Tongue (tissue), 2 donors: Measurements from ENCODE around the gene NATD1. TPM values are rescaled to one million over a fixed set of nuclear protein-coding genes. Genes with fewer than 3 reads are reported as not detected.
A peak's percentile ranks its signal among the peaks of the same experiment; 100 is the strongest.

Source experiments
- DNase-seq: peaks from one replicate; pipeline ENCODE4 v3.0.0-alpha.2; 2015
- total RNA-seq: library from RNA; depleted of rRNA; stranded (reverse); fragments of >200 nt; gene quantifications from one replicate; pipeline ENCODE4 v1.2.3, GENCODE V29; 2014

NATD1 gene
- total RNA-seq, 1 donor from 2014 or later: 7.9 TPM

GRCh38 chr17:21289902-21290571 lies 36.8 kb upstream of the NATD1 start:
- DNase-seq: peak; percentile 49

DNA sequence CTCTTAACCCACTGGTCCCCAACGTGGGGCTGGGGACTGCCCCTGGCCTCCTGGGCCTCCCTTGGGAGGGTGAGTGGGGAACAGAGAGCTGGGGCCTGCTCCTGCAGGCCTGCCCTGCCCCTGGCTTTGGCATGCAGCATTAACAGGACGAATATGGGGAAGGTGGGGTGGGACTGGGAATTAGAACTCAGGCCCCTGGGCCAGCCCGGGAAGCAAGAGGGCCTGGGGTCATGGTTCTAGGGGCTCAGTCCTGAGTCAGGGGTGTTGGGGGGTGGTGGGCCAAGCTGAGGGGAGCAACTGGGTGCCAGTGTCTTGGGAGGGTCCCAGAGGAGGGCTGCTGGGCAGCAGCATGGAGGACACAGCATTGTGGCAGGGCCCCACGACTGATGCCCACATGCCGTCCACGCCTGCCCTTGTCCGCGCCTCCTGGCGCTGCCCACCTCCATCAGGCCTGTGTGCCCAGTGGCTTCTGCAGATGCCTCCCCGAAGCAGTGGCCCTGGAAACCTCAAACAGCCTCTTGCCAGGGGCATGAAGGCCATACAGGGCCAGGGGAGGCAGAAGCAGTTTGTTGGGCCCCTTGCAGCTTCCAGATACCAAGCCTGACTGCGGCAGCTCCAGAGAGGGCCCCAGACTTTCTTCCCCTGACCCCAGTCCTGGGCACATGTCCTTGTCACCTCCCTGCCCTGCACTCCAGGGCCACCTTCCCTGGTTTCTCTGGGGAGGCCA lies 36.1 kb upstream of the NATD1 start:
- DNase-seq: no peak

DNA sequence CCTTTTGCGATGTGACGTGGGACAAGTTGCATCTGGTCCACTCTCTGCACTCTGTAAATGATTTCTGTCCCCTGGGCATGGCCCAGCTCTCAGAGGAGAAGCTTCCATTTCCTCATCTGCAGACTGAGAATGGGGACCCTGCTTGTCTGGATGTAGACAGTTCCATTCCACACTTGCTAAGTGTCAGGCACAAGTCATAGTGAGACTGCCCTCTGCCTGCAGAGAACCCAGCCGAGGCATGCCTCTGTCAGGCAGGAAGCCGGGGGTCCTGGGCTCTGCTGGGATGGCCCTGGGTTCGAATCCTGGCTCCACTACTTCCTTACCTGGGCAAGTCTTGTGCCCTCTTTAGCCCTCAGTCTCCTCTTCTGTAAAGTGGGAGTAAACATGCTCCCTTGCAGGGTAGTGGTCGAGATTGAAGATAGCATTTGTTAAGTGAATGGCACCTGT lies 35.4 kb upstream of the NATD1 start:
- no peak for DNase-seq

DNA sequence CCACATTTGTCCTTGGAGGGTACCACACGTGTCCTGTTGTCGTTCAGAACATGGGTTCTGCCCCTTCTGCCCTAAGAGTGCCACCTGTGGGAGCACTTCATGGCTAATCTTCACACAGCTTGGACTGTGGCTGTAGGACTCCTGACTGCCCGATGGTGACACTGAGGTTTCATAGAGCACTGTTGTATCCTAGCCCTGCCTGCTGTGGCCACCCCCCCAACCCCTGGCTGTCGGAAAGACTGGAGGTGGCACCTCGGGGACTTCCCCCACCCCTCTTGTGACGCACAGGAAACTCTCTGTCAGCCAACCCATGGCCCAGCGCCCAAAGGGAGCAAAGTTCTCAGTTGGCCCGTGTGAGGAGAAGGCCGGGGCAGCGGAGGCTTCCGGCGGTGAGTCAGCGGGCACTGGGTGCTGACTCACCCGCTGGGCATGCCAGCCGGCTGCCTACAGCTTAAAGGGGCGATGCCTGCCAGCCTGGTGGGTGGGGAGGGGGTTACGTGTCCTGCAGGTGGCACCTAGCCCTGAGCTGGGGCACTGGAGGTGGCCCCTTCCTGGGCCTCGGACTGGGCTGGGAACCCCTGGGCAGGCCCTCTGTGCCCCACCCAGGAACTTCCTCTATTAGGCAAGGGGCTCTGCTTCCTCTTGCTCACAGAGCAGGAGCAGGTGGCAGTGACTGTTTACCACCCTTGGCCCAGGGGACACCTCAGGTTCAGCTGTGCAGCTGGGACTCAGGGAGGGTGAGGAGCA lies 34.7 kb upstream of the NATD1 start:
- DNase-seq: peak; percentile 88

DNA sequence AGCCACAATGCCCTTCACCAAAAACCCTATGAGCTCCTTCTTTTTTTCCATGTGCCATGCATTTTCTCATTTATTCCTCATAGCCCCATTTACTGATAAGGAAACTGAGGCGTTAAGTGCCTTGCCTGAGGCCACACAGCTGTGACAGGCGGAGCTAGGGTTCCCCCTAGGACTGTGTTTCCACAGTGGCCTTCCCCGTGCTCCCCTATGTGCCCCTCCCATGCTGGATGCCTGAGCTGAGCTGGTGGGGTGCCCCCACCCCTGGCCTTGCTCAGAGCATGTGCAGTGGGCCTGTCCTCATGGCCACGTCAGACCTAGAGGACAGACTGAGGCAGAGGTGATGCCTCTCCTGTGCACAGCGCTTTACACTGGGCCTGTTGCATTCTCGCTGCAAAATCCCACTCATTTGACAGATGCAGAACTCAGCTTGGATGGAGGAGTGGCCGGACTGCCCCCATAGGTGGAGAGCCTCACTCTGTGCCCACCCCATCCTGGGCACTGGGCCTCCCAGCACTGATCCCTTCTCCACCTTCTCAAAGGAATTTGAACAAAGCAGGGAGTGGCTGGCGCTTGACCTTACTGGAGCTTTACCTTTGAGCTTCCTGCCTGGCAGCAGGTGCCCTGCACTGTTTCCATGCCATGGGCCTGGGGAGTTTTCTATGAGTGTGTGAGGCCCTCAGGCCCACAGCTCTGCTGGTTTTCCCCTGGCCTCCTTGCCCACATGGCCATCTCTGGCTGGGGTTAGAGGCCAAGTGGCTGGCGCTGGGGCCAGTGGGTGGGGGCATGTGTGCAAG lies 33.9 kb upstream of the NATD1 start:
- DNase-seq: no peak

- DNase-seq: peak; percentile 87
These were observed 33.0 kb upstream of the NATD1 start for GRCh38 chr17:21286066-21286770.

DNA sequence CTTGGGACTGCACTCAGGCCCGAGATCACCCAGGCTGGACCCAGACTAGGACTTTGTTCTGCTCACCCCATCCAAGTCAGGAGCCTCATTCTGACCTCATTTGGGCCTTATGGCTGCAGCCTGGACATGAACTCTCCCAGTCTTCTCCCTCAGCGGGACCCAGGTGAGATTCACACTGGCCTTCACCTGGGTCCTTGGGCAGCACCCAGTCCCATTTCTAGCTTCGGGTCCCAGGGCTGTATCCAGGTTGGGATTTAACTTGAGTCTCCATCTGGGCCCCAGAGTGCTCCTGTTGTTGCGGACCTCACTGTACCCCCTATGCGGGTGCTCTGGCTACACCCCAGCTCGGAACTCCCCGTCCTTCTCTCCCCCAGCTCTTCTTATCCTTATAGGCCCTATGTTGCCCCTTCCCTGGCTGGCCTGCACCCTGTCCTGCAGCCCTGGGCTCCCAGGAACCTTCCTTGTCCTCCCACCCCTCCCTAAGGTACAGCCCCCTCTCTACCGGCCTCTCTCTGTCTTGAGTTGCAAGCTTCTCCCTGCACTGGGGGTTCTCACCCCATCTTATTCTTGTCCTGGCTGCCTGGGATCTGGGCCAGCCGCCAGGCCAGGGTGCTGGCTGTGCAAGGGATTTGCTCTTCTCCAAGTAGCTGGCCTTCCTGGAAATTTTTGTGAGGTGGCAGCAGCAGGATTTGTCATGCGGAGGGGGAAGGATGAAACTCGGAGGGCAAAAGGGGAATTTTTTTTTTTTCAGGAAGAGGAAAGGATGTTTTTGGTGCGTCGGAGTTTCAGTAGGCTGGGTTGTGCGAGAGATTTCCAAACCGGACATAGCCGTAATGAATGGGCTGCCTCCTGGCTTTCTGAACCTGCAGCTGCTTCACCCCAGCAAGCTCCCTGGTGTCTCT lies 32.2 kb upstream of the NATD1 start:
- DNase-seq: no peak

- DNase-seq: peak; percentile 99
These were observed 31.3 kb upstream of the NATD1 start, which contains the start of gene MAP2K3 for GRCh38 chr17:21284319-21285163. MAP2K3 (plus strand) TSS chr17:21284711; CDS start chr17:21284921, 210 bp downstream.

DNA sequence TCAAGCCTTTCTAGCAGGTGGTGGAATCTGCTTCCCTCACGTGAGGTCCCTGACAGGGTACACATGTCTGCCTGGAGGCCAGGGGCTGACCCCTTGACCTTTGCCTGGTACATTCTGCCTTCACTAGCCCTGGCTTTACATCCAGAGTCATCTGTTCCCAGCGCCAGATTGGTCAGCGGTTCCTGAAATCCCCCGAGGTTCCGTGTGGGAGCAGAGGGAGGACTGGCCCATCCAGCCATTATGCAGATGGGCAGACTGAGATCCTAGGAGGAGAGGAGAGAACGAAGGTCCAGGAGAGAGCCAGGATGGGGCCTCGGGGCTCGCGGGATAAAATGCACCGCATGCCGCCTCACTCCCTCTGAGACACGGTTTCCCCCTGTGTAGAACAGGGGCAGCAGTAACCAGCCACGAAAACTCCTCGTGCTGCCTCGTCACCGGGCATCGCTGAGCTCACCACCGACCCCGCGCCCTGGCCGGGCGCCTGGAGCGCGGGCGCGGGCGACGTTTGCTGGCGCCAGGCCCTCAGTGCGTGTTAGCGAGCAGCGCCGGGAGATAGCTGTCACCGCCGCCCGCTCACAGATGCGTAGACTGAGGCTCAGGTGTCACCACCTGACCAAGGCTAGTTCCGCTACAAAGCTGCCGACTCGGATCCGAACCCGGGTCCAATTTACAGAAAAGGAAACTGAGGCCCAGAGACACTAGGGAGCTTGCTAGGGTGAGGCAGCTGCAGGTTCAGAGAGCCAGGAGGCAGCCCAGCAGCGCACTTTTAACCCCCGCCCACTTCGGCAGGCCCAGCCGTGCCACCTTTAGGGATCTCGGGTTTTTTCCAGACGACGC lies 30.5 kb upstream of the NATD1 start:
- DNase-seq: no peak

DNA sequence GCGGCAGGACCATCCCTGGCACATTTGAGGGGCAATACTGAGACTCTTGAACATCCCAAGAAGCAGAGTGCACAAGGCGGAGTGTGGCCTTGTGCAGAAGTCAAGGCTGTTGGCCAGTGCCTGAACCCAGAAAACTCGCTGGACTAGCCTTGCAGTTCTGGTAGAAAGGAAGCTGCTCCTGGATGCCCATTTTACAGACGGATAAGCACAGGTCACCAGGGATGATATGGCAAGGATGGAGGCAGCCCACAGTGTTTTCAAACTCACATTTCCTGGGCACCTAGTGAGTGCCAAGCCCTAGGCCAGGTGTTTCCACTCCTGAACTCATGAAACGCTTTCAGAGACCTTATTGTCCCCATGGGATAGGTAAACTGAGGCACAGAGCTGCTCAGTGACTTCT lies 29.6 kb upstream of the NATD1 start:
- DNase-seq: no peak

DNA sequence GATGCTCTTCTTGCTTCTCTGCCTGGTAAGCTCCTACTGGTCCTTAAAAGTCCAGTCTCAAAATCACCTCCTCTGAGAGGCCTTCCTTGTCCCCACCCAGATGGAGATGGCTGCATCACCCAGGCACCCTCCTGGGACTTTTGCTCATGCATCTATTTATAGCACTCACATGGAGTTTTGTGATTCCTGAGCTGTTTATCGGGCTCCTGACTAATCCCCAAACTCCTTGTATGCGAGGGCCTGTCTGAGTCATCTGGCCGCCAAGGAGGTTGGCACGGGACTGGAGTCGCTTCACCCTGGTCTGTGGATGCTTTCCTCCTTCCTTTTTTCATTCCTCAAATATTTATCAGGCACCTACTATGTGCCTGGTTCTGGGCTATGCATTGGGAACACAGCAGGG lies 29.0 kb upstream of the NATD1 start:
- no peak for DNase-seq

- DNase-seq: peak; percentile 91
These were observed 26.9 kb upstream of the NATD1 start for GRCh38 chr17:21280081-21280518.

DNA sequence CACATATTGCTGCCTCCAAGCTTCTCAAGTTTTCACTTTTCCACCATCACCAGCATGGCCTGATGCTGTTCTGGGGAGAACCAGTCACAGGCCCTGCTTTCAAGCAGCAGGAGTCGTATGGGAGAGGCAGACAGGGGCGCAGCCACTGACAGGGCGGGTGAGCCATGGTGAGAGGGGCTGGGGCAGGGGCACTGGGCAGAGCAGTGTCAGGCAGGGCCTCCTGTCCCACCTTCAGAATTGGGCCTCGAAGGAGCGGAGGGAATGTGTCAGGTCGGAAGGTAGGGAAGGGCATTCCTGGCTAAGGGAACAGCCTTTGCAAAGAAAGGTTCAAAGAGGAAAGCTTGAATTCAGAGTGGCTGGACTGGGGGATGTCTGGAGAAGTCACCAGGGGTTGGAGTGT lies 26.4 kb upstream of the NATD1 start:
- DNase-seq: no peak

GRCh38 chr17:21279198-21279535 lies 26.0 kb upstream of the NATD1 start:
- DNase-seq: no peak

DNA sequence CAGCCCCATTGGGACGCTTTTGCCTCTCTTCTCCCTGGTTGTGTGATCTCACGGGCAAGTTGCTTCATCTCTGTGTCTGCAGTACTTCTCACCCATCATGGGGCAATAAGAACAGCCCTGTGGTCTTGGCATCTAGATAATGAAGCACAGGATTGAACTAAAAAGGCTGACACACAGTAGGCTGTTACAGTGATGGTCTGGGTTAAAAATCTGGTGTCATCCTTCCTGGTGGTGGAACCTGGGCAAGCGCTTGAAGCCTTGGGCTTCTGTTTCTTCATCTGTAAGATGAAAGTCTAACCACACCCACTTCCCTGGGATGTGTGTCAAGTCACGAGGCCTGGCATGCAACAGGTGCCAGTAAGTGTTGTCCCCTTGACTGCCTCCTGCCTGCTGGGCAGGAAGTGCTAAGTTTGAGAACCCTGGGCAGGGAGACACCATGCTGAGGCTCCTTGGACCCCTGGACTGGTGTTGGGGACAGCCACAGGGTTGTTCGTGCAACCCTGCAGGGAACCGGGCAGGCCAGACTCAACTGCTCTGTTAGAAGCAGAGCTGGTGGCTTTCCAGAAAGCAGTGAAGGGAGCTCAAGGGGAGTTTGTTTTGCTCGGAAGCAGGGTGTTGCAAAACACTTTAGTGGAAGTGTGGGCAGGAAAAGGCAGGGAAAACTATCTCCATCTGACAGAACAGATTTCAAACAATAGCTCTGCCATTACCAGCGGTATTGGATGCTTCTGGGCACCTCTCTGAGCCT lies 25.4 kb upstream of the NATD1 start:
- DNase-seq: peak; percentile 51

GRCh38 chr17:21277332-21277731 lies 24.1 kb upstream of the NATD1 start:
- no peak for DNase-seq

DNA sequence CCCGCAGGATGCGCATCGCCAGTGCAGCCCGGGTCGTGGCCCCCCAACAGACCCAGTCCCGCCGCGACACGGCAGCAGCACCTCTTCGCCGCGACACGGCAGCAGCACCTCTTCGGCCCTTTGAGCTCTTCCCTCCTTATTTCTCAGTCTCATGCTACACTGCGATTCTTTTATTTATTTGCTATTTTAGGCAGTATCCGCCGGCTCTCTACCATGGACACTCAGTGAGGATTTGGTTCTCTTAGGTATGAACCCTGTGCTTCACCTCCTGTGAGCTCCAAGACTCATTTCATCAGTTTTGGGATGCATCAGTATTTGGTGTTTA lies 23.0 kb upstream of the NATD1 start:
- DNase-seq: no peak
